Measurements from ENCODE around the gene TRNAU1AP. TPM values are rescaled to one million over a fixed set of nuclear protein-coding genes. Genes with fewer than 3 reads are reported as not detected.

Gene TRNAU1AP
- total and polyA plus RNA-seq, 2 of the 13 experiments (the other 11 are each of a cell fraction or from before 2014, with no cell fraction given) = 29.0 to 42.9 TPM

- TF ChIP-seq PCBP1 (IDR thresholded peaks at IDR 0.05; ENCODE audit: borderline replicate concordance, low read depth, low read length) (no peak), PAF1 (CRISPR knock-in tag; IDR thresholded peaks at IDR 0.05) (no peak), ZBTB43 (CRISPR knock-in tag; conservative IDR thresholded peaks at IDR 0.05) (no peak), E2F1 (CRISPR knock-in tag; IDR thresholded peaks at IDR 0.05) (no peak), ZBTB46 (CRISPR knock-in tag; IDR thresholded peaks at IDR 0.05; ENCODE audit: borderline replicate concordance) (no peak), GPN1 (CRISPR knock-in tag; IDR thresholded peaks at IDR 0.05; ENCODE audit: borderline replicate concordance) (no peak), RXRA (CRISPR knock-in tag; IDR thresholded peaks at IDR 0.05) (peak; percentile 59), RBM39 (IDR thresholded peaks at IDR 0.05; ENCODE audit: low read depth, low read length, poor library complexity, severe bottlenecking) (no peak), SRF (IDR thresholded peaks at IDR 0.05; ENCODE audit: low read depth, low read length) (0 out of 2 replicates have a peak, but pooled peaks have one; percentile 14), LCORL (IDR thresholded peaks at IDR 0.05) (no peak), LCORL (CRISPR knock-in tag; IDR thresholded peaks at IDR 0.05) (no peak; the same call in 1 of the 2 replicates), FOXP4 (CRISPR knock-in tag; IDR thresholded peaks at IDR 0.05) (no peak), ZNF136 (CRISPR knock-in tag; IDR thresholded peaks at IDR 0.05; ENCODE audit: low read depth) (0 out of 2 replicates have a peak, but pooled peaks have one; percentile 43)
- TF ChIP-seq, protein P1, sequence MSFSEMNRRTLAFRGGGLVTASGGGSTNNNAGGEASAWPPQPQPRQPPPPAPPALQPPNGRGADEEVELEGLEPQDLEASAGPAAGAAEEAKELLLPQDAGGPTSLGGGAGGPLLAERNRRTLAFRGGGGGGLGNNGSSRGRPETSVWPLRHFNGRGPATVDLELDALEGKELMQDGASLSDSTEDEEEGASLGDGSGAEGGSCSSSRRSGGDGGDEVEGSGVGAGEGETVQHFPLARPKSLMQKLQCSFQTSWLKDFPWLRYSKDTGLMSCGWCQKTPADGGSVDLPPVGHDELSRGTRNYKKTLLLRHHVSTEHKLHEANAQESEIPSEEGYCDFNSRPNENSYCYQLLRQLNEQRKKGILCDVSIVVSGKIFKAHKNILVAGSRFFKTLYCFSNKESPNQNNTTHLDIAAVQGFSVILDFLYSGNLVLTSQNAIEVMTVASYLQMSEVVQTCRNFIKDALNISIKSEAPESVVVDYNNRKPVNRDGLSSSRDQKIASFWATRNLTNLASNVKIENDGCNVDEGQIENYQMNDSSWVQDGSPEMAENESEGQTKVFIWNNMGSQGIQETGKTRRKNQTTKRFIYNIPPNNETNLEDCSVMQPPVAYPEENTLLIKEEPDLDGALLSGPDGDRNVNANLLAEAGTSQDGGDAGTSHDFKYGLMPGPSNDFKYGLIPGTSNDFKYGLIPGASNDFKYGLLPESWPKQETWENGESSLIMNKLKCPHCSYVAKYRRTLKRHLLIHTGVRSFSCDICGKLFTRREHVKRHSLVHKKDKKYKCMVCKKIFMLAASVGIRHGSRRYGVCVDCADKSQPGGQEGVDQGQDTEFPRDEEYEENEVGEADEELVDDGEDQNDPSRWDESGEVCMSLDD (CRISPR knock-in tag; IDR thresholded peaks at IDR 0.05; ENCODE audit: borderline replicate concordance) = no peak
- TF ChIP-seq, protein P2, sequence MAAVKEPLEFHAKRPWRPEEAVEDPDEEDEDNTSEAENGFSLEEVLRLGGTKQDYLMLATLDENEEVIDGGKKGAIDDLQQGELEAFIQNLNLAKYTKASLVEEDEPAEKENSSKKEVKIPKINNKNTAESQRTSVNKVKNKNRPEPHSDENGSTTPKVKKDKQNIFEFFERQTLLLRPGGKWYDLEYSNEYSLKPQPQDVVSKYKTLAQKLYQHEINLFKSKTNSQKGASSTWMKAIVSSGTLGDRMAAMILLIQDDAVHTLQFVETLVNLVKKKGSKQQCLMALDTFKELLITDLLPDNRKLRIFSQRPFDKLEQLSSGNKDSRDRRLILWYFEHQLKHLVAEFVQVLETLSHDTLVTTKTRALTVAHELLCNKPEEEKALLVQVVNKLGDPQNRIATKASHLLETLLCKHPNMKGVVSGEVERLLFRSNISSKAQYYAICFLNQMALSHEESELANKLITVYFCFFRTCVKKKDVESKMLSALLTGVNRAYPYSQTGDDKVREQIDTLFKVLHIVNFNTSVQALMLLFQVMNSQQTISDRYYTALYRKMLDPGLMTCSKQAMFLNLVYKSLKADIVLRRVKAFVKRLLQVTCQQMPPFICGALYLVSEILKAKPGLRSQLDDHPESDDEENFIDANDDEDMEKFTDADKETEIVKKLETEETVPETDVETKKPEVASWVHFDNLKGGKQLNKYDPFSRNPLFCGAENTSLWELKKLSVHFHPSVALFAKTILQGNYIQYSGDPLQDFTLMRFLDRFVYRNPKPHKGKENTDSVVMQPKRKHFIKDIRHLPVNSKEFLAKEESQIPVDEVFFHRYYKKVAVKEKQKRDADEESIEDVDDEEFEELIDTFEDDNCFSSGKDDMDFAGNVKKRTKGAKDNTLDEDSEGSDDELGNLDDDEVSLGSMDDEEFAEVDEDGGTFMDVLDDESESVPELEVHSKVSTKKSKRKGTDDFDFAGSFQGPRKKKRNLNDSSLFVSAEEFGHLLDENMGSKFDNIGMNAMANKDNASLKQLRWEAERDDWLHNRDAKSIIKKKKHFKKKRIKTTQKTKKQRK (IDR thresholded peaks at IDR 0.05; ENCODE audit: low read length) = no peak
Measured at GRCh38 chr1:28591708-28592320, 38.9 kb downstream of the TRNAU1AP start, which contains the start of gene RAB42 (continued).
